GM21515 (cell line): Measurements from ENCODE around the gene ATP6V1G3.
"Not testable (repeated sequence)": the region's sequence is repeated elsewhere in the genome, so short reads cannot be mapped to it uniquely, and the experiment has no call there.

Source experiments
- ATAC-seq: cut with Tn5 transposase; IDR thresholded peaks from one replicate; pipeline ENCODE4 v1.9.1; 2021; ENCODE audit not compliant: unreplicated experiment

ATP6V1G3 gene

DNA sequence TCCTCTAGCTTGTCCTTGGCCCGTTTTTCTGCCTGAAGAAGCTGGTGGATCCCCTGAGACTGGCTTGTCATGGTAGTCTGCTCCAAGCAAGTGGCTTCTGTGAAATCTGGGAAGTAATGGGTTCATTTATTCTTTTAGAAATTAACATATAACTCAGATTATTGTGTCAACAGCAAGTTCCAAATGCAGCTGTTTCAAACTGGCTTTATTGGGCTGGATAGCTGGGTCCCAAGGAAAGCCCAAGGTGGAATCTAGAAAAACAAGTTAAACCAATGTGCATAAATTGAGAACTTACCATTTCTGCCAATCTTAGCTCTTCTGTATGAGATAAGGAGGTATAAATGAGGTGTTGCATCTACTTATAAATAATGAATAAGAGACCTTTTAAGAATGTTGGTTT, at the start of gene ATP6V1G3:
Gene ATP6V1G3 (minus strand): TSS at position 101 of the 400 bp plus-strand sequence. CDS start 30 bp downstream, at position 71.
- ATAC-seq = no peak

GRCh38 chr1:198588845-198589244, 48.4 kb upstream of the ATP6V1G3 start:
- ATAC-seq = no peak

DNA sequence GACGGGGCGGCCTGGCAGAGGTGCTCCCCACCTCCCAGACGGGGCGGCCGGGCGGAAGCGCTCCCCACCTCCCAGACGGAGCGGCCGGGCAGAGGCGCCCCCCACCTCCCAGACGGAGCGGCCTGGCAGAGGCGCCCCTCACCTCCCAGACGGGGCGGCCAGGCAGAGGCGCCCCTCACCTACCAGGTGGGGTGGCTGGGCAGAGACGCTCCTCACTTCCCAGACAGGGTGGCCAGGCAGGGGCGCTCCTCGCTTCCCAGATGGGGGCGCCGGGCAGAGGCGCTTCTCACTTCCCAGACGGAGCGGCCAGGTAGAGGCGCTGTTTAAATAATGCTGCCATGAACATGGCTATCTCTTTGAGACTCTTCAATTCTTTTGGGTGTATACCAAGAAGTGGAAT, 43.7 kb upstream of the ATP6V1G3 start:
- ATAC-seq = no peak

DNA sequence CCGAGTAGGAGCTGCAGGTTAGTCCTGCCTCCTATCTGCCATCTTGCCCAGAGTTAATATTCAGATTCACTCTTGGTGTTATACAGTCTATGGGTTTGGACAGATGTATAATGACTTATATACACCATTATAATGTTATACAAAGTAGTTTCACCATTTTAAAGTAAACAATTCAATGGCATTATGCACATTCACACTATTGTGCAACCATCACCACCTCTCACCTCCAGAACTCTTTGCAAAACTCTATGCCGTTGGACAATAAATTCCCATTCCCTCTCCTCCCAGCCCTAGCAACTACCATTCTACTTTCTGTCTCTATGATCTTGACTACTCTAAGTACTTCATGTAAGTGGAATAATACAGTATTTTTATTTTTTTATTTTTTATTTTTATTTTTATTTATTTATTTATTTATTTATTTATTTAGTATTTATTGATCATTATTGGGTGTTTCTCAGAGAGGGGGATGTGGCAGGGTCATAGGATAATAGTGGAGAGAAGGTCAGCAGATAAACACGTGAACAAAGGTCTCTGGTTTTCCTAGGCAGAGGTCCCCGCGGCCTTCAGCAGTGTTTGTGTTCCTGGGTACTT, 42.8 kb upstream of the ATP6V1G3 start:
- not testable (repeated sequence) for ATAC-seq

DNA sequence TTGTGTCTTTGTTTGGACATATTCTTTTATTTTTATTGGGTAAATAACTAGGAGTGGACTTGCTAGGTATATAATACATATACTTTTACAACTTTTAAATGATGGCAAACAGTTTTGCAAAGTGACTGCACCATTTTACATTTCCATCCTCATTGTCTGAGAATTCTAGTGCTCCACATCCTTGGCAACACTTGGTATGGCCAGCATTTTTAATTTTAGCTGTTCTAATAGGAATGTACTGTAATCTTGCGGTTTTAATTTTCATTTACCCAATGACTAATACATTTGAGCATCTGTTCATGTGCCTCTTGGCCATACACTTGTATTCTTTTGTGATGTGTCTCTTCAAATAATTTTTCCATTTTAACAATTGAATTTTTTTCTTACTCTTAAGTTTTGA, 37.0 kb upstream of the ATP6V1G3 start:
- ATAC-seq = no peak

- peak; percentile 75 for ATAC-seq
Observed at GRCh38 chr1:198575798-198576641, 35.5 kb upstream of the ATP6V1G3 start.

DNA sequence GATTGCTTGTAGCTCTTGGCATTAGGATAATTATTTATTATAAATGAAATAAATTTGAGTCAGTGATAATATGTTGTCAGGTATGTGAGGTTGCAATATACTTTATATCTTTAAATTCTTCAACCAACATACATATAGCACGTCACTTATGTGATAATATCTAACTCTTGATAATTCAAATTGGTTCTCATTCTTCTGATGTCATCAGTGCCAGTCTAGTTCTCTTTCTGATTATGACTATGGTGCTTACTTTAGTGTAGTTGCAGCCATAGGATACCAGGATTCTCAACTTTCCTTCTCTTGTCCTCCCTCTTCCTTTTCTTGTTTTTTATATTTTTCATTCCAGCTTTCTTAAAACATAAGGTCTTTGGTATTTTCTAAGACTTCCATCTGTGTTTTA, 34.8 kb upstream of the ATP6V1G3 start:
- ATAC-seq = no peak

GRCh38 chr1:198574325-198574724, 33.8 kb upstream of the ATP6V1G3 start:
- ATAC-seq = no peak

DNA sequence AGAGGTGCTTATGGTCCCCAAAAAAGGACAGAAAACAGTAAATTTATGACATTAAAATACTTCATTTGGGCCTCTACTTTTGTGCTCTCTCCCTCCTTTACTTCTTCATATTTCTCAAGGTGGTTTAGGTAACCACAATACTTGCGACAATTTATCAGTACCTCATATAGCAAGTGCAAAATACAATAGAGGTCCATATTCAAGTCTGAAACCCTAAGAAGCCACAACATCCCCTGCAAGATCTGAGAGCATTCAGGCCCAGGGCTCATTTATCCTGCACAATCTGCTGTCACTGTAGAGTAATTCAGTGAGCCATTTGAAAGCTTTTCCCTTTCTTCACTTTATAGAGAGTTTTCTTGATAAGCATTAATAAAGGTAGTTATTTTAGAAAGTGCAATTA, 24.2 kb upstream of the ATP6V1G3 start:
- ATAC-seq = no peak

GRCh38 chr1:198564157-198564556, 23.7 kb upstream of the ATP6V1G3 start:
- ATAC-seq = no peak

DNA sequence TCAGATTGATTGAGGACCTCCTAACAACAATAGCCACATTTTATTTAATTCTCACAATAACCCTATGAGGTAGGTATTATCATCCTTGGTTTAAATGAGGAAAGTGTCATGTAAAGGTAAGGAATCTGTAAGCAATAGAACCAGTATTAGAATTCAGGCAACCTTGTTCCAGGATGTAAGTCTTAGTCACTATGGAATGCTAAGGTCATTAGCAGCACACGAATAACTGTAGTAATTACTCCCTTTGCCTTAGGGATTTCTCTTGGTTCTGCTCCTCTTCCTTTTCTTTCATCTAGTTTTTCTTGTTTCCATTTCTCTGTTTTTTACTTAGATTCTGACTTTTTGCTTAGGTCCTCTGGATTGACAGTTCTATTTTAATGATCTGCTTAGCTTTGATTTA, 23.1 kb upstream of the ATP6V1G3 start:
- no peak for ATAC-seq

DNA sequence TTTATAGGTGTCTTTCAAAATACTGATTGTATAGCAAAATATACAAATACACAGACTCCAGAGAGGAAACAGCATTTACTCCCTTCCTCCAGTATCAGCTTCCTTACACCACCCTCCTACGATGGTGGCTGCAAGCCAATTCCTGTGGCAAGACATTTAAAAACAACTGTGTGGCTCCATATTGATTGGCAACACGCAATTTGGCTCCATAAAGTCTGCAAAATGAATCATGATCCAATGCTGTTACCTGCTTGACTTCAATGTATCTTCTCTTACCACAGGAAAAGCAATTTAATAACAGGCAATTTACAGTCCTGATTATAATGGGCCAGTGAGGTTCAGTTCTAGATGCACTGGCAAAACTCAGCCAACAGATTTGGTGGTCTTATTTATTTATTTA, 19.7 kb upstream of the ATP6V1G3 start:
- ATAC-seq = no peak

DNA sequence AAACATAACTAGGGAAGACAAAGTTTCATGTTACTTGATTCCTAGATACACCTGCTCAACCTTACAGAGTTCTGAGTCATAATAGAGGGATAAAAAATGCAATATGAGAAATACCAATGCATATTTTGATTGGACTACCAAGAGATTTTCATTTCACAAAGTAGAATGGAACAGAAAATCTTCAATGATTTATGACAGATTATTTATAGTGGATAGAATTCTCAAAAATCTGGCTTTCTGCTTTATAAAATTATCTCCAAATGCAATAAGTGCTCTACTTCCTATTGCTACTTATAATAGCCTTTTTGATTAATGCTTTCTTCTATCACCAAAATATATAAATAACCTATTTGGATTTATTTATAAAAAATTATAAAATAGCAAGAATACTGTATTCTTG, 18.9 kb upstream of the ATP6V1G3 start:
- ATAC-seq = no peak

GRCh38 chr1:198558402-198558801, 17.9 kb upstream of the ATP6V1G3 start:
- ATAC-seq = no peak

GRCh38 chr1:198556971-198557370, 16.5 kb upstream of the ATP6V1G3 start:
- ATAC-seq = peak; percentile 86

DNA sequence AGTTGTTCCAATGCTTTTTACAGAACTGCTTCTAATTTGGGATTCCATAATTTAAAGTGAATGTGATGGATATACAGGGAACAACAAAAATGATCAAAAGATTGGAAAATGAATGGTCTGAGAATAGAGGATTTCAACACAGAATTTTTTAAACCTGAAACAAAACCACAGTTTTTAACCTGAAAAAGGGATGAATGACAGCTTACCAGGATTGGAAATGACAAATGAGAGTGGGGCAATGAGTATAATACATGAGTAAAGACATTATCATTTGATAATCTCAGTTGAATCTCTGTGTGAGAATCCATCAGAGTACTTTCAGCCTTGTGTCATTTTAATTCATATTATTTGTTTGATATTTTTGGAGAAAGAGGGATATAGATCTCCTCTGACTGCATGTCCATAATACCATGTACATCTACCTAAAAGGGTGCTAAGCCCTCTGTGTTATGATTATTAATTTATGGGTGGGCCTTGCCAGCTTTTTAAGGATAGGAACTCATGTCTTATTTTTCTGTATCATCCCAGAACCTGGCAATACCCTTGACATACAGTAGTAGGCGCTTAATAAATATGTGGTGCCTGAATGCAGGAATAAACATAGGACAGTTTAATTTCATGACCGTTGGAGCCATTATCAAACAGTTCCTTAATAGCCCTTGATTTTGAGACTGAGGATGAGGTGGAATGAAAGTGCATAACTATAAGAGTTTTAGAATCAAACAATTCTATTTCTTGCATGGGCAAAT, 12.4 kb upstream of the ATP6V1G3 start:
- ATAC-seq = no peak

DNA sequence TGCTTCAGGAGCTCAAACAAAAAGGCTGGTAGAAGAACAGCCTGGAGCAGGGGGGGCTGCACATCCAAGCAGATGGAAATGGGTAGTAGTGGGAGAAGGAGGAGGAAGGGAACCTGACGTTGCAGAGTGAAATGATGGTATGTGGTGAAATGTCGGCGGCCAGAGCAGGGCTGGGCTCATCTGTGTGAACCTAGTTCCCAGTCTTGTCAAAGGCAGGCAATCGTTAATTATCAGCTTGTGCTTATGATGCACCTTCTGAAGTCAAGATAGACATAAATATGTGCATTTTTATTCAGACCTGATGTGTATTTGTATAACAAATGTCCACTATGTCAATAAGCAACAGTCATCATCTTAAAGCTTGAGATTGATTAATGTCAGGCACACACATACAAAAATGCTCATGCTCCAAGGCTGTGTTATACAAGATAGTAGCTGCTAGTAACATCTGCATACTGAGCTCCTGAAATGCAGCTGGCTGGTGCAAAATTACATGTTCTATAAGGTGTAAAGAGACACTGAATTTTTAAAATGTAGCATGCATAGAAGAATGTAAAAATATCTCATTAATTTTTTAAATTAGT, 10.6 kb upstream of the ATP6V1G3 start:
- no peak for ATAC-seq

- peak; percentile 89 for ATAC-seq
Observed at GRCh38 chr1:198549866-198550265, 9.4 kb upstream of the ATP6V1G3 start.

GRCh38 chr1:198548890-198549289, 8.4 kb upstream of the ATP6V1G3 start:
- ATAC-seq = no peak

DNA sequence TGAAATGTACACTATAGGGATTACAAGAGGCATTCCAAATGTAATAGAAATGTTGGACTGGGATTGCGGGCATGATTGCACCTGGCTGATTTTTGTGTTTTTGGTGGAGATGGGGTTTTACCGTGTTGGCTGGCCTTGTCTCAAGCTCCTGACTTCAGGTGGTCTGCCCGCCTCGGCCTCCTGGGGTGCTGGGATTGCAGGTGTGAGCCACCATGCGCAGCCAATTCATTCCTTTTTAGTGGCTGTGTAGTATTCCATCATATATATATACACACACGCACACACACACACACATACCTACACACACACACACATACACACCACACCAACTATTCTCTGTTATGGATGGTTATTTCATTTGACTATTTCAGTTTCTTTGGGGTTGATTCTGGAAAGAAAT, 4.7 kb upstream of the ATP6V1G3 start:
- ATAC-seq = no peak

- ATAC-seq = no peak
Observed at GRCh38 chr1:198544265-198544664, 3.8 kb upstream of the ATP6V1G3 start.
